Osteoblast (primary cell): ENCODE results near the gene BBS10. TPM values are rescaled to one million over a fixed set of nuclear protein-coding genes. Genes with fewer than 3 reads are reported as not detected.
"Not testable (repeated sequence)": the region's sequence is repeated elsewhere in the genome, so short reads cannot be mapped to it uniquely, and the experiment has no call there.

ENCODE experiments used
- DNase-seq: peaks from one replicate; pipeline ENCODE4 v3.0.0; 2011; ENCODE audit warnings: low spot score, mixed read lengths; ENCODE audit not compliant: insufficient read length; ENCODE audit errors: missing footprints
- H2AFZ ChIP-seq: 2 replicates; pipeline ENCODE4 v1.6.0; 2011; ENCODE audit warnings: mild to moderate bottlenecking, low read length
- H3K27ac ChIP-seq: 2 replicates; pipeline ENCODE4 v1.5.1; 2011; ENCODE audit warnings: mild to moderate bottlenecking, low read depth, low read length, moderate library complexity
- H3K27me3 ChIP-seq: 2 replicates; pipeline ENCODE4 v1.6.0; 2012; ENCODE audit warnings: mild to moderate bottlenecking, control low read depth, inconsistent platforms, low read length, moderate library complexity; ENCODE audit not compliant: insufficient read depth
- H3K36me3 ChIP-seq: 2 replicates; pipeline ENCODE4 v1.5.1; 2011; ENCODE audit warnings: mild to moderate bottlenecking, low read length, control low read depth, moderate library complexity; ENCODE audit not compliant: insufficient read depth
- H3K4me1 ChIP-seq: 2 replicates; pipeline ENCODE4 v1.5.1; 2011; ENCODE audit warnings: mild to moderate bottlenecking, low read length, control low read depth, moderate library complexity; ENCODE audit not compliant: insufficient read depth
- H3K4me2 ChIP-seq: 2 replicates; pipeline ENCODE4 v1.6.0; 2011; ENCODE audit warnings: mild to moderate bottlenecking, low read length; ENCODE audit not compliant: insufficient read depth
- H3K4me3 ChIP-seq: fragments of 200-600 bp; sonication (generic); 3 replicates; pipeline ENCODE4 v1.5.1; 2012; ENCODE audit warnings: mild to moderate bottlenecking, low read length, inconsistent platforms; ENCODE audit not compliant: insufficient read depth
- H3K79me2 ChIP-seq: 2 replicates; pipeline ENCODE4 v1.6.0; 2012; ENCODE audit warnings: mild to moderate bottlenecking, low read length, control low read depth, inconsistent platforms; ENCODE audit not compliant: insufficient read depth
- H3K9me3 ChIP-seq: 2 replicates; pipeline ENCODE4 v1.5.1; 2011; ENCODE audit warnings: low read depth, low read length, control low read depth
- H4K20me1 ChIP-seq: 2 replicates; pipeline ENCODE4 v1.6.0; 2012; ENCODE audit warnings: mild to moderate bottlenecking, low read length, control low read depth; ENCODE audit not compliant: insufficient read depth
- total RNA-seq: library from RNA; depleted of rRNA; stranded (reverse); fragments of >200 nt; gene quantifications from 2 replicates; pipeline ENCODE4 v1.2.3, GENCODE V29; 2012
- TF ChIP-seq, protein P1 (sequence below): IDR thresholded peaks from 2 replicates; pipeline ENCODE4 v1.5.1; 2011; ENCODE audit warnings: mild to moderate bottlenecking, low read depth, low read length, moderate library complexity; ENCODE audit errors: extremely low read depth

BBS10 gene
- total RNA-seq, 1 donor = 9.8 TPM

DNA sequence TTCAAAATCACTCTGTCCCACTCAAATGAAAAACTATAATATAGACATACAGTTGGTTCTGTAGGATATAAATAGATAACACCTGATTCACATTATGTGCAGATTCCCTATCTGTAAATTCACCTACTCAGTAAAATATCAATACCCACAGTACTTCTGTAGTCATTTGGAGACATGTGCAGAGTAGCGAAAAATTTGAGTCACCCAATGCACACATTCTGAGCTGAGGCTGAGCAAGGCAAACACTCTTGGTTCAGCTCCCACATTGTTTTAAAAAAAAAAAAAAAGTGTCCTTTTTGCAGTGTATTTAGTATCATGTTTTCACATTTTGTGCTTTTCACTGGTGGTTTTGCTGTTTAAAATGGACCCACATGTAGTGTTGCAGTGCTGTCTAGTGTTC is 27.3 kb upstream of the BBS10 start:
- Histone ChIP-seq H3K4me2 (no peak overlapping the region), H3K4me1 (peaks cover 18% of the 10 kb centered on the region), H3K9me3 (no peaks in the 10 kb centered on the region), H3K4me3 (no peak overlapping the region), H3K27me3 (no peaks in the 10 kb centered on the region), H3K36me3 (peaks cover 11% of the 10 kb centered on the region), H3K27ac (no peak overlapping the region), H4K20me1 (no peaks in the 10 kb centered on the region), H3K79me2 (no peaks in the 10 kb centered on the region), H2AFZ (no peak overlapping the region)
- no peak for DNase-seq
- TF ChIP-seq, protein P1, sequence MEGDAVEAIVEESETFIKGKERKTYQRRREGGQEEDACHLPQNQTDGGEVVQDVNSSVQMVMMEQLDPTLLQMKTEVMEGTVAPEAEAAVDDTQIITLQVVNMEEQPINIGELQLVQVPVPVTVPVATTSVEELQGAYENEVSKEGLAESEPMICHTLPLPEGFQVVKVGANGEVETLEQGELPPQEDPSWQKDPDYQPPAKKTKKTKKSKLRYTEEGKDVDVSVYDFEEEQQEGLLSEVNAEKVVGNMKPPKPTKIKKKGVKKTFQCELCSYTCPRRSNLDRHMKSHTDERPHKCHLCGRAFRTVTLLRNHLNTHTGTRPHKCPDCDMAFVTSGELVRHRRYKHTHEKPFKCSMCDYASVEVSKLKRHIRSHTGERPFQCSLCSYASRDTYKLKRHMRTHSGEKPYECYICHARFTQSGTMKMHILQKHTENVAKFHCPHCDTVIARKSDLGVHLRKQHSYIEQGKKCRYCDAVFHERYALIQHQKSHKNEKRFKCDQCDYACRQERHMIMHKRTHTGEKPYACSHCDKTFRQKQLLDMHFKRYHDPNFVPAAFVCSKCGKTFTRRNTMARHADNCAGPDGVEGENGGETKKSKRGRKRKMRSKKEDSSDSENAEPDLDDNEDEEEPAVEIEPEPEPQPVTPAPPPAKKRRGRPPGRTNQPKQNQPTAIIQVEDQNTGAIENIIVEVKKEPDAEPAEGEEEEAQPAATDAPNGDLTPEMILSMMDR = no peak

DNA sequence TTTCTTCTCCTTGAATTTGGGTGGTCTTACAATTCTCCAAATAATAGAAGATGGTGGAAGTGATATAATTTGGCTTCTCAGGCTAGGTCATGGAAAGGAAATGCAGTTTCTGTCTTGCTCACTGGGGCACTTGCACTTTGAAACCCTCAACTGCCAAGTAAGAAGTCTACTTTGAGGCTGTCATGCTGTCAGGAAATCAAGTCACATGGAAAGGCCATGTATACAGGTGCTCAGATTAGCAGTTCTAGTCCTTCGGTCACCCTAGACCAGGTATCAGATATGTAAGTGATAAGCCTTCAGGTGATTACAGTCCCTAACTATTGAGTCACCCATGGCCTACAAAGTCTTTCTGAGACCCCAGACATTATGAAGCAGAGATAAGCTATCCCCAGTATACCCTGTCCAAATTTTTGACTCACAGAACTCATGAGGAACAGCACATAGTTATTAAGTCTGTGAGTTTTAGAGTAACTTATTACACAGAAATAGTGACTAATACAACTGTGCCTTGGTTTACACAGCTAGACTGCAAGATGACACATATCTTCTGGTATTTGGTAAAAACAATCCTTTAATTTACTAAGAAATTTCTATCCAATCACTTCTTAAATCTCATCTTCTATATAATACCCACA is 26.3 kb upstream of the BBS10 start:
- Histone ChIP-seq H3K36me3 (peaks cover 16% of the 10 kb centered on the region), H3K9me3 (no peaks in the 10 kb centered on the region), H3K4me1 (peaks cover 18% of the 10 kb centered on the region), H2AFZ (no peak overlapping the region), H3K4me3 (no peak overlapping the region), H3K27ac (no peak overlapping the region), H3K79me2 (no peaks in the 10 kb centered on the region), H3K27me3 (no peaks in the 10 kb centered on the region), H3K4me2 (no peak overlapping the region), H4K20me1 (no peaks in the 10 kb centered on the region)
- no peak for DNase-seq
- TF ChIP-seq, protein P1 = no peak

GRCh38 chr12:76368230-76368629 is 20.0 kb upstream of the BBS10 start:
- no peaks in the 10 kb centered on the region for H3K9me3 ChIP-seq
- no peaks in the 10 kb centered on the region for H3K79me2 ChIP-seq
- H4K20me1 ChIP-seq = no peaks in the 10 kb centered on the region
- DNase-seq = no peak
- peaks cover 40% of the 10 kb centered on the region for H3K36me3 ChIP-seq
- no peaks in the 10 kb centered on the region for H3K4me1 ChIP-seq
- no peak overlapping the region for H3K4me3 ChIP-seq
- H2AFZ ChIP-seq = no peak overlapping the region
- H3K27me3 ChIP-seq = no peaks in the 10 kb centered on the region
- TF ChIP-seq, protein P1 = no peak
- H3K27ac ChIP-seq = no peak overlapping the region
- no peak overlapping the region for H3K4me2 ChIP-seq

- Histone ChIP-seq H3K4me2 (no peak overlapping the region), H3K79me2 (no peaks in the 10 kb centered on the region), H3K27me3 (no peaks in the 10 kb centered on the region), H4K20me1 (no peaks in the 10 kb centered on the region), H3K4me3 (no peak overlapping the region), H3K4me1 (no peaks in the 10 kb centered on the region), H3K27ac (no peak overlapping the region), H2AFZ (no peak overlapping the region), H3K9me3 (no peaks in the 10 kb centered on the region), H3K36me3 (peaks cover 40% of the 10 kb centered on the region)
- TF ChIP-seq, protein P1 = no peak
- no peak for DNase-seq
Measured at GRCh38 chr12:76366163-76366562, 17.9 kb upstream of the BBS10 start.

DNA sequence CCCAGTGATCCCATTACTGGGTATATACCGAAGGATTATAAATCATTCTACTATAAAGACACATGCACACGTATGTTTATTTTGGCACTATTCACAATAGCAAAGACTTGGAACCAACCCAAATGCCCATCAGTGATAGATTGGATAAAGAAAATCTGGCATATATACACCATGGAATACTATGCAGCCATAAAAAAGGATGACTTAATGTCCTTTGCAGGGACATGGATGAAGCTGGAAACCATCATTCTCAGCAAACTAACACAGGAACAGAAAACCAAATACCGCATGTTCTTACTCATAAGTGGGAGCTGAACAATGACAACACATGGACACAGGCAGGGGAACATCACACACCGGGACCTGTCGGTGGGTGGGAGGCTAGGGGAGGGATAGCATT is 15.9 kb upstream of the BBS10 start:
- H3K9me3 ChIP-seq, H2AFZ ChIP-seq, H3K27me3 ChIP-seq, H3K4me3 ChIP-seq, H3K79me2 ChIP-seq, H3K27ac ChIP-seq, H3K4me1 ChIP-seq, DNase-seq, H4K20me1 ChIP-seq, H3K4me2 ChIP-seq: not testable (repeated sequence)
- H3K36me3 ChIP-seq = peaks cover 36% of the 10 kb centered on the region
